H9 (cell line): Measurements from ENCODE around the gene BLVRB. TPM values are rescaled to one million over a fixed set of nuclear protein-coding genes. Genes with fewer than 3 reads are reported as not detected.

Experiments
- DNase-seq: peaks from one replicate; pipeline ENCODE4 v3.0.0-alpha.2; 2017
- H2AFZ ChIP-seq: one replicate; pipeline ENCODE4 v1.6.1; 2013; ENCODE audit warnings: mild to moderate bottlenecking, low read length, control low read depth, moderate library complexity
- H2AK5ac ChIP-seq: 2 replicates; pipeline ENCODE4 v1.6.1; 2013; ENCODE audit warnings: low read length, control low read depth, mixed read lengths; ENCODE audit not compliant: insufficient read length
- H2BK120ac ChIP-seq: one replicate; pipeline ENCODE4 v1.6.1; 2013; ENCODE audit warnings: low read depth, mild to moderate bottlenecking, low read length, control low read depth, inconsistent platforms; ENCODE audit not compliant: poor library complexity, severe bottlenecking
- H2BK12ac ChIP-seq: 2 replicates; pipeline ENCODE4 v1.6.1; 2013; ENCODE audit warnings: low read length, control low read depth, mixed read lengths, low read depth; ENCODE audit not compliant: insufficient read length
- H2BK15ac ChIP-seq: 2 replicates; pipeline ENCODE4 v1.6.1; 2013; ENCODE audit warnings: low read depth, low read length, control low read depth
- H2BK20ac ChIP-seq: one replicate; pipeline ENCODE4 v1.6.1; 2013; ENCODE audit warnings: low read depth, mild to moderate bottlenecking, low read length, control low read depth, inconsistent platforms; ENCODE audit not compliant: poor library complexity, severe bottlenecking
- H2BK5ac ChIP-seq: 2 replicates; pipeline ENCODE4 v1.6.1; 2013; ENCODE audit warnings: low read length, control low read depth, mixed read lengths; ENCODE audit not compliant: insufficient read length
- H3K14ac ChIP-seq: 2 replicates; pipeline ENCODE4 v1.6.1; 2013; ENCODE audit warnings: low read length, control low read depth; ENCODE audit not compliant: insufficient read depth
- H3K18ac ChIP-seq: 2 replicates; pipeline ENCODE4 v1.6.1; 2013; ENCODE audit warnings: low read depth, mild to moderate bottlenecking, mixed read lengths, low read length, control low read depth; ENCODE audit not compliant: insufficient read length
- H3K23ac ChIP-seq: 2 replicates; pipeline ENCODE4 v1.6.1; 2013; ENCODE audit warnings: low read length, control low read depth, mixed read lengths, low read depth; ENCODE audit not compliant: insufficient read length
- H3K23me2 ChIP-seq: 2 replicates; pipeline ENCODE4 v1.6.1; 2013; ENCODE audit warnings: low read depth, mild to moderate bottlenecking, mixed read lengths, low read length, control low read depth; ENCODE audit not compliant: insufficient read length, poor library complexity, severe bottlenecking
- H3K27ac ChIP-seq: 2 replicates; pipeline ENCODE4 v1.5.1; 2013; ENCODE audit warnings: low read length, control low read depth, mixed read lengths, low read depth; ENCODE audit not compliant: insufficient read length
- H3K27me3 ChIP-seq: 2 replicates; pipeline ENCODE4 v1.6.1; 2013; ENCODE audit warnings: low read length, control low read depth, inconsistent platforms; ENCODE audit not compliant: insufficient read depth
- H3K4ac ChIP-seq: 2 replicates; pipeline ENCODE4 v1.6.1; 2013; ENCODE audit warnings: low read depth, mild to moderate bottlenecking, control low read depth, inconsistent platforms, low read length, moderate library complexity
- H3K4me1 ChIP-seq: 2 replicates; pipeline ENCODE4 v1.6.1; 2013; ENCODE audit warnings: low read length, control low read depth, inconsistent platforms; ENCODE audit not compliant: insufficient read depth
- H3K4me2 ChIP-seq: 2 replicates; pipeline ENCODE4 v1.6.1; 2013; ENCODE audit warnings: low read length, control low read depth, mixed read lengths; ENCODE audit not compliant: insufficient read length, insufficient read depth
- H3K56ac ChIP-seq: 2 replicates; pipeline ENCODE4 v1.6.1; 2013; ENCODE audit warnings: low read depth, mild to moderate bottlenecking, mixed read lengths, low read length, control low read depth; ENCODE audit not compliant: insufficient read length
- H3K79me1 ChIP-seq: 2 replicates; pipeline ENCODE4 v1.6.1; 2013; ENCODE audit warnings: low read depth, mild to moderate bottlenecking, moderate library complexity, low read length, control low read depth, inconsistent platforms; ENCODE audit not compliant: insufficient read depth, poor library complexity, severe bottlenecking
- H3K79me2 ChIP-seq: 2 replicates; pipeline ENCODE4 v1.6.1; 2013; ENCODE audit warnings: low read length, control low read depth, inconsistent platforms; ENCODE audit not compliant: insufficient read depth
- H3K9ac ChIP-seq: 2 replicates; pipeline ENCODE4 v1.6.1; 2013; ENCODE audit warnings: low read length, control low read depth, mixed read lengths; ENCODE audit not compliant: insufficient read length; ENCODE audit errors: extremely low read depth
- H3K9me3 ChIP-seq: one replicate; pipeline ENCODE4 v1.6.1; 2013; ENCODE audit warnings: low read depth, low read length, inconsistent platforms; ENCODE audit not compliant: control insufficient read depth
- H3T11ph ChIP-seq: one replicate; pipeline ENCODE4 v1.6.1; 2013; ENCODE audit warnings: mild to moderate bottlenecking, low read length, control low read depth, inconsistent platforms
- H4K20me1 ChIP-seq: one replicate; pipeline ENCODE4 v1.6.1; 2013; ENCODE audit not compliant: control insufficient read depth, insufficient read length, insufficient read depth
- H4K5ac ChIP-seq: 2 replicates; pipeline ENCODE4 v1.6.1; 2013; ENCODE audit warnings: low read depth, mild to moderate bottlenecking, mixed read lengths, low read length, control low read depth; ENCODE audit not compliant: insufficient read length
- H4K8ac ChIP-seq: replicated peaks from 2 replicates; pipeline ENCODE4 v1.6.1; 2013; ENCODE audit warnings: low read length, control low read depth, mixed read lengths, low read depth; ENCODE audit not compliant: insufficient read length
- H4K91ac ChIP-seq: 2 replicates; pipeline ENCODE4 v1.6.1; 2013; ENCODE audit warnings: low read depth, mild to moderate bottlenecking, moderate library complexity, mixed read lengths, low read length, control low read depth; ENCODE audit not compliant: insufficient read length
- H3K27ac Mint-ChIP-seq, 3 experiments: 2 replicates in 2 of 3; 3 replicates in 1 of 3; pipeline ENCODE4 v1.8.0; 2020 to 2021; ENCODE audit warnings: mixed read lengths in 3 of 3, mild to moderate bottlenecking in 1 of 3, moderate library complexity in 1 of 3
- H3K27me3 Mint-ChIP-seq: 2 replicates; pipeline ENCODE4 v1.8.0; 2021; ENCODE audit warnings: low read depth, mild to moderate bottlenecking, moderate library complexity, mixed read lengths
- H3K36me3 Mint-ChIP-seq, 3 experiments: 2 replicates in 2 of 3; 3 replicates in 1 of 3; pipeline ENCODE4 v1.8.0; 2020 to 2021; ENCODE audit warnings: low read depth in 3 of 3, mixed read lengths in 3 of 3; ENCODE audit not compliant: insufficient read depth in 1 of 3
- H3K4me1 Mint-ChIP-seq, 2 experiments: 2 replicates each; pipeline ENCODE4 v1.8.0; 2020; ENCODE audit warnings: mixed read lengths in 2 of 2
- H3K4me3 Mint-ChIP-seq, 2 experiments: 2 replicates in 1 of 2; 3 replicates in 1 of 2; pipeline ENCODE4 v1.8.0; 2020 to 2021; ENCODE audit warnings: mild to moderate bottlenecking in 2 of 2, mixed read lengths in 2 of 2, moderate library complexity in 1 of 2
- H3K9me3 Mint-ChIP-seq, 2 experiments: 2 replicates in 1 of 2; 3 replicates in 1 of 2; pipeline ENCODE4 v1.8.0; 2020; ENCODE audit warnings: mild to moderate bottlenecking in 2 of 2, mixed read lengths in 2 of 2, moderate library complexity in 1 of 2
- WGBS: extraction: QIAGEN DNeasy Blood & Tissue Kit; methylation state at CpG from one replicate; pipeline ENCODE4 v1.1.7; 2013; ENCODE audit warnings: missing lambda C conversion rate, low lambda C conversion rate, mixed read lengths; ENCODE audit not compliant: insufficient read length; ENCODE audit errors: extremely low coverage; 5-methylcytosine and 5-hydroxymethylcytosine counted together
- total RNA-seq: library from RNA; stranded (reverse); gene quantifications from 2 replicates; pipeline ENCODE4 v1.2.1, GENCODE V29; 2021
- TF ChIP-seq, protein P1 (sequence below): fragments of 200-600 bp; sonication (generic); conservative IDR thresholded peaks from 3 replicates; pipeline ENCODE4 v1.8.0; 2021; ENCODE audit warnings: antibody characterized with exemption, mild to moderate bottlenecking

Gene BLVRB
- total RNA-seq, 1 experiment from 2014 or later = 27.9 TPM

DNA sequence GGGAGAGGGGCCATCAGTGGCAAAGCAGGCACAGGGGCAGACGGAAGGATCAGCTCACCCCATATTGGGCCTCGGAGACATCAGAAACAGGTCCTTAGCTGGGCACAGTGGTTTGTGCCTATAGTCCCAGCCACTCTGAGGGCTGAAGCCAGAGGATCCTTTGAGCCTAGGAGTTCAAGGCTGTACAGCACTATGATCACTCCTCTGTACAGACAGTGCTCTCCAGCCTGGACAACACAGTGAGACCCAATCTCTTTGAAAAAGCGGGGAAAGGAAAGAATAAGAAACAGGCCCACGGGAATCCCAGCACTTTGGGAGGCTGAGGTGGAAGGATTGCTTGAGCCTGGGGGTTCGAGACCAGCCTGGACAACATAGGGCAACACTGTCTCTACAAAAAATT lies 45.8 kb downstream of the BLVRB start:
- H3K56ac ChIP-seq = no peak overlapping the region
- H3K36me3 Mint-ChIP-seq = peaks cover 0 to 5% (median 4%) of the 10 kb centered on the region in 3 experiments; a peak in 3 of 7 replicates
- H3K23ac ChIP-seq = no peak overlapping the region
- H3K4me1 ChIP-seq = no peaks in the 10 kb centered on the region; the same call in 1 of the 2 replicates
- H3K4me1 Mint-ChIP-seq = peaks cover 21 to 30% of the 10 kb centered on the region in 2 experiments
- no peak overlapping the region for H3K27ac Mint-ChIP-seq
- H4K20me1 ChIP-seq = no peaks in the 10 kb centered on the region
- H4K91ac ChIP-seq = no peak overlapping the region
- H2BK120ac ChIP-seq = no peak overlapping the region
- H3K4me3 Mint-ChIP-seq = peak overlapping the region in 1 of 2 experiments; percentile 38; a peak in 3 of 5 replicates
- H3K14ac ChIP-seq = no peak overlapping the region
- no peak overlapping the region for H4K8ac ChIP-seq
- no peak overlapping the region for H2BK5ac ChIP-seq
- no peak overlapping the region for H3T11ph ChIP-seq
- no peak overlapping the region for H2AFZ ChIP-seq
- peaks cover 7% of the 10 kb centered on the region for H3K27me3 Mint-ChIP-seq
- H3K79me1 ChIP-seq = no peaks in the 10 kb centered on the region
- TF ChIP-seq, protein P1, sequence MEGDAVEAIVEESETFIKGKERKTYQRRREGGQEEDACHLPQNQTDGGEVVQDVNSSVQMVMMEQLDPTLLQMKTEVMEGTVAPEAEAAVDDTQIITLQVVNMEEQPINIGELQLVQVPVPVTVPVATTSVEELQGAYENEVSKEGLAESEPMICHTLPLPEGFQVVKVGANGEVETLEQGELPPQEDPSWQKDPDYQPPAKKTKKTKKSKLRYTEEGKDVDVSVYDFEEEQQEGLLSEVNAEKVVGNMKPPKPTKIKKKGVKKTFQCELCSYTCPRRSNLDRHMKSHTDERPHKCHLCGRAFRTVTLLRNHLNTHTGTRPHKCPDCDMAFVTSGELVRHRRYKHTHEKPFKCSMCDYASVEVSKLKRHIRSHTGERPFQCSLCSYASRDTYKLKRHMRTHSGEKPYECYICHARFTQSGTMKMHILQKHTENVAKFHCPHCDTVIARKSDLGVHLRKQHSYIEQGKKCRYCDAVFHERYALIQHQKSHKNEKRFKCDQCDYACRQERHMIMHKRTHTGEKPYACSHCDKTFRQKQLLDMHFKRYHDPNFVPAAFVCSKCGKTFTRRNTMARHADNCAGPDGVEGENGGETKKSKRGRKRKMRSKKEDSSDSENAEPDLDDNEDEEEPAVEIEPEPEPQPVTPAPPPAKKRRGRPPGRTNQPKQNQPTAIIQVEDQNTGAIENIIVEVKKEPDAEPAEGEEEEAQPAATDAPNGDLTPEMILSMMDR = no peak
- no peaks in the 10 kb centered on the region for H3K27me3 ChIP-seq
- DNase-seq = no peak
- no peak overlapping the region for H3K4ac ChIP-seq
- WGBS = no CpG with 5 or more reads among the region's 5 CpGs
- H3K23me2 ChIP-seq = peaks cover 6% of the 10 kb centered on the region
- no peak overlapping the region for H2BK12ac ChIP-seq
- no peak overlapping the region for H4K5ac ChIP-seq
- no peaks in the 10 kb centered on the region for H3K79me2 ChIP-seq
- no peaks in the 10 kb centered on the region for H3K9me3 ChIP-seq
- H2BK15ac ChIP-seq = no peak overlapping the region
- no peak overlapping the region for H3K27ac ChIP-seq
- no peak overlapping the region for H3K4me2 ChIP-seq
- no peak overlapping the region for H2AK5ac ChIP-seq
- peaks cover 0 to 3% of the 10 kb centered on the region in 2 experiments; a peak in 1 of 5 replicates for H3K9me3 Mint-ChIP-seq
- H3K18ac ChIP-seq = no peak overlapping the region
- H2BK20ac ChIP-seq = no peak overlapping the region
- no peak overlapping the region for H3K9ac ChIP-seq
